Measurements from ENCODE around the gene ENO1.

The ENO1 gene

GRCh38 chr1:8816831-8817411 is 61.6 kb downstream of the ENO1 start:
- Histone ChIP-seq H3K36me3 (ENCODE audit: control insufficient read depth in 2 of 2, insufficient read depth in 1 of 2, low read length in 2 of 2) (no peaks in the 10 kb centered on the region), H3K4me3 (ENCODE audit: low read depth, low read length) (peak overlapping the region; percentile 89), H3K4me1 (ENCODE audit: control insufficient read depth, insufficient read depth, low read length) (peaks cover 17% of the 10 kb centered on the region), H3K9me3 (ENCODE audit: control insufficient read depth, insufficient read depth, low read depth, low read length) (no peaks in the 10 kb centered on the region), H3K27ac (ENCODE audit: extremely low read depth, low read depth, low read length) (peak overlapping the region; percentile 97)
- TF ChIP-seq BCL11B (tag by site-specific recombination; IDR thresholded peaks at IDR 0.05; ENCODE audit: low read depth) (peak; percentile 75; the same call in 1 of the 2 replicates), BCL11A (tag by site-specific recombination; IDR thresholded peaks at IDR 0.05; ENCODE audit: low read depth) (peak; percentile 75; the same call in 1 of the 2 replicates), ZNF837 (tag by site-specific recombination; IDR thresholded peaks at IDR 0.05) (0 out of 2 replicates have a peak, but pooled peaks have one; percentile 25), ZNF26 (tag by site-specific recombination; IDR thresholded peaks at IDR 0.05) (no peak), ZNF335 (tag by site-specific recombination; conservative IDR thresholded peaks at IDR 0.05) (peak; percentile 45; the same call in 1 of the 2 replicates), ZNF548 (tag by site-specific recombination; IDR thresholded peaks at IDR 0.05) (no peak), BCL6B (tag by site-specific recombination; IDR thresholded peaks at IDR 0.05) (no peak), ZBTB20 (tag by site-specific recombination; IDR thresholded peaks at IDR 0.05) (peak; percentile 57; the same call in 1 of the 2 replicates)
- TF ChIP-seq, protein P1, sequence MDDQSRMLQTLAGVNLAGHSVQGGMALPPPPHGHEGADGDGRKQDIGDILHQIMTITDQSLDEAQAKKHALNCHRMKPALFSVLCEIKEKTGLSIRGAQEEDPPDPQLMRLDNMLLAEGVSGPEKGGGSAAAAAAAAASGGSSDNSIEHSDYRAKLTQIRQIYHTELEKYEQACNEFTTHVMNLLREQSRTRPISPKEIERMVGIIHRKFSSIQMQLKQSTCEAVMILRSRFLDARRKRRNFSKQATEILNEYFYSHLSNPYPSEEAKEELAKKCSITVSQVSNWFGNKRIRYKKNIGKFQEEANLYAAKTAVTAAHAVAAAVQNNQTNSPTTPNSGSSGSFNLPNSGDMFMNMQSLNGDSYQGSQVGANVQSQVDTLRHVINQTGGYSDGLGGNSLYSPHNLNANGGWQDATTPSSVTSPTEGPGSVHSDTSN (CRISPR knock-in tag; IDR thresholded peaks at IDR 0.05) = 0 out of 2 replicates have a peak, but pooled peaks have one; percentile 34
- ChIA-PET CTCF (interaction anchor here (0.5 to 1.2 kb wide), 3 partner anchors 113 to 526 kb away, joined by 3 to 4 read pairs (median 3); no protein-coding TSS in a partner anchor), POLR2A (interaction anchor here (0.6 to 1.8 kb wide), 15 partner anchors 9 to 733 kb away, joined by 3 to 16 read pairs (median 6); no protein-coding TSS in a partner anchor)

- peak; percentile 46; the same call in 1 of the 2 replicates for TF ChIP-seq PRDM1 (tag by site-specific recombination; IDR thresholded peaks at IDR 0.05)
- TF ChIP-seq, protein P2, sequence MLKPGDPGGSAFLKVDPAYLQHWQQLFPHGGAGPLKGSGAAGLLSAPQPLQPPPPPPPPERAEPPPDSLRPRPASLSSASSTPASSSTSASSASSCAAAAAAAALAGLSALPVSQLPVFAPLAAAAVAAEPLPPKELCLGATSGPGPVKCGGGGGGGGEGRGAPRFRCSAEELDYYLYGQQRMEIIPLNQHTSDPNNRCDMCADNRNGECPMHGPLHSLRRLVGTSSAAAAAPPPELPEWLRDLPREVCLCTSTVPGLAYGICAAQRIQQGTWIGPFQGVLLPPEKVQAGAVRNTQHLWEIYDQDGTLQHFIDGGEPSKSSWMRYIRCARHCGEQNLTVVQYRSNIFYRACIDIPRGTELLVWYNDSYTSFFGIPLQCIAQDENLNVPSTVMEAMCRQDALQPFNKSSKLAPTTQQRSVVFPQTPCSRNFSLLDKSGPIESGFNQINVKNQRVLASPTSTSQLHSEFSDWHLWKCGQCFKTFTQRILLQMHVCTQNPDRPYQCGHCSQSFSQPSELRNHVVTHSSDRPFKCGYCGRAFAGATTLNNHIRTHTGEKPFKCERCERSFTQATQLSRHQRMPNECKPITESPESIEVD (tag by site-specific recombination; IDR thresholded peaks at IDR 0.05) = peak; percentile 88
- no peak for TF ChIP-seq GLI4 (tag by site-specific recombination; IDR thresholded peaks at IDR 0.05)
- 0 out of 2 replicates have a peak, but pooled peaks have one; percentile 35 for TF ChIP-seq ZNF366 (tag by site-specific recombination; conservative IDR thresholded peaks at IDR 0.05)
- no peaks in the 10 kb centered on the region for H3K9me3 ChIP-seq (ENCODE audit: control insufficient read depth, insufficient read depth, low read depth, low read length)
- CTCF ChIA-PET = interaction anchor here (0.9 to 1.9 kb wide), 5 partner anchors 13 to 116 kb away, joined by 3 to 22 read pairs (median 4); no protein-coding TSS in a partner anchor
- peaks cover 13% of the 10 kb centered on the region for H3K4me1 ChIP-seq (ENCODE audit: control insufficient read depth, insufficient read depth, low read length)
- peak overlapping the region; percentile 97 for H3K27ac ChIP-seq (ENCODE audit: extremely low read depth, low read depth, low read length)
- POLR2A ChIA-PET = interaction anchor here (0.6 to 1.8 kb wide), 4 partner anchors 10 to 200 kb away, joined by 3 to 13 read pairs (median 5); partner anchors contain the start of gene ENO1
- peak overlapping the region; percentile 89 for H3K4me3 ChIP-seq (ENCODE audit: low read depth, low read length)
- no peaks in the 10 kb centered on the region for H3K36me3 ChIP-seq (ENCODE audit: control insufficient read depth in 2 of 2, insufficient read depth in 1 of 2, low read length in 2 of 2)
Measured at GRCh38 chr1:8816264-8816663, 62.2 kb downstream of the ENO1 start.
